HG03439 (cell line): Measurements from ENCODE around the gene KRT15.
"Not testable (repeated sequence)": the region's sequence is repeated elsewhere in the genome, so short reads cannot be mapped to it uniquely, and the experiment has no call there.

Source experiments
- ATAC-seq: cut with Tn5 transposase; IDR thresholded peaks from one replicate; pipeline ENCODE4 v1.9.1; 2021; ENCODE audit warnings: mild to moderate bottlenecking, moderate library complexity; ENCODE audit not compliant: unreplicated experiment

Gene KRT15

DNA sequence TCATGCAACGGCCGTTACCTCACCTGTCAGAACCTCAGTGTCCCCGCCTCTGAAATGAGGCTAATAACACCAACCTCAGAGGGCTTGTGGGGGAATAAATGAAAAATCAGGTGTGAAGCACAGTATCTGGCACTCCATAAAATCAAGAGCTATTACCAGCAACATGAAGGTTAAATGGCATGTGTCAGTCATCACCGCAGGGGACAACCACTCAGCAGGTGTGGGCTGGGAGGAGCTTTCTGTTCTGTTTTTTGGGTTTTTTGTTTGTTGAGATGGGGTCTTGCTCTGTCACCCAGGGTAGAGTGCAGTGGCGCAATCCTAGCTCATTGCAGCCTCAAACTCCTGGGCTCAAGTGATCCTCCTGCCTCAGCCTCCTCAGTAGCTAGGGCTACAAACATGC lies 26.2 kb upstream of the KRT15 start:
- ATAC-seq = no peak

DNA sequence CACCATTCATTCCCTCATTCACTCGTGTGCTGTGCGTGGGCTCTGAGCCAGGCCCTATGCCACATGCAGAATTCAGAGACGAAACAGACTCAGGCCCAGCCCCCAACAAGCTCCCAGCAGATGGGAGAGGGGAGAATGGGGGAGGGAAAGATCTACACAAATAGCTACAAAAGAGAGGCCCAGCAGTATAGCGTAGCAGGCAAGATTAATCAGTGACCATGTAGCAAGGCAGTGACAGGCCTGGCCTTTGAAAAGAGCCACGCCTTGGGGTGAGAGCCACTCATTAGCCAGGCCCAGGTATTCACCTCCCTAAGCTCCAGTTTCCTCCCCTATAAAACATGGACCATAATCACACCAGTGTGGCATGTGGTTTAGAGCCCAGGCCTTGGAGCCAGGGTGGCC lies 25.8 kb upstream of the KRT15 start:
- no peak for ATAC-seq

DNA sequence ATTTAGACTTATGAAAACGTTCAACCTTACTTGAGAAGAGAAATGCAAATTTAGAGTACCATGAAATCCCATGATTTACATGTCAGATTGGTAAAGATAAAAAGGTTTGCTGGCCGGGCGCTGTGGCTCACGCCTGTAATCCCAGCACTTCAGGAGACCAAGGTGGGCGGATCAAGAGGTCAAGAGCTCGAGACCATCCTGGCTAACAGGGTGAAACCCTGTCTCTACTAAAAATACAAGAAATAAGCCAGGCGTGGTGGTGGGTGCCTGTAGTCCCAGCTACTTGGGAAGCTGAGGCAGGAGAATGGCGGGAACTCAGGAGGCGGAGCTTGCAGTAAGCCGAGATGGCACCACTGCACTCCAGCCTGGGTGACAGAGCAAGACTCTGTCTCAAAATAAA lies 24.1 kb upstream of the KRT15 start:
- ATAC-seq = not testable (repeated sequence)

DNA sequence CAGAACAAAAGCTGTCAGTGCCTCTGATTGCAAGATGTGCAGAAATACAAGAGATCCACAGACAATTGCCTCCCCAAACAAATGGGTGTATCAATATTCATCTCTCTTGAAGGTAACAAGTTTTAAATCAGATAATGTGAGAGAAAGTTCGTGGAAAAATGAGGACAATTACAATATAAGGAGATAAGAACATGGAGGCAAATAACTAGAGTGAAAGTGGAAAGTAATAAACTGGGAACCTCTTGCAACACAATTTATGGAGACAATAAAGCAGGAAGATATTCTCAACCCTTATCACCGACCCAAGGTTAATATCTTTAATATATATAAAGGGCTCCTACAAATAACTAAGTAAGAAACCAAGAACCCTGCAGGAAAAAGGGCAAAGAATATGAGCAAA lies 23.7 kb upstream of the KRT15 start:
- no peak for ATAC-seq

DNA sequence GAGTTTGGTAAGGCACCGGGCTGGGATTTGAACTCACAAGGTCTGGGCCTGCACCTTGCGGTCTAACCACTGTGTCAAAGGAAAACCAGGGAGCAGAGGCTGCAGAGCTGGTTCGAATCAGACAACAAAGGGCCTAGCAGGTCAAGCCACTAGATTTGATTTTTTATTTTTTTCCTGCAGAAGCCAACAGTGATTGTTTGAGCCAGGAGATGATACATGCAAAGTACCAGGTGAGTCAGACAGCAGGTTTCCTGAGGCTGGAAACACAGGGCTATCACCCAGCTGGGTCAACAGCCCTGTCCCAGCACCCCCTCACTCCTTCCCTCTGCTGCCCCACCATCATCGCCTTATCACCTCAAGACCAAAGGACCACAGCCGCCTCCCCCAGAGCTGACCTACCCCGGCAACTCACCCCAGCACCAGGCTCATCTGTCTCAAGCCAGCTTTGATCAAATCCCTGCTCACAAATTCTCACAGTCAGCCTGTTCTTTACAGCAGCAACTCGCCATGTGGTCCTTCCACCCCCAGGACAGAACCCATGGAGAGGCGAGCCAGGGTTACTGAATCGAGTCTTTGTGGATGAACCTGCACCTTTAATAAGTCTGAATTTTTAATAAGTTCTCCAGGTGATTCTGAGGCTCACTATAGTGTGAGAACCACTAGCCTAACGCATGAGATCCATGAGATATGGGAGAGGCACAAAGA lies 22.4 kb upstream of the KRT15 start:
- no peak for ATAC-seq

DNA sequence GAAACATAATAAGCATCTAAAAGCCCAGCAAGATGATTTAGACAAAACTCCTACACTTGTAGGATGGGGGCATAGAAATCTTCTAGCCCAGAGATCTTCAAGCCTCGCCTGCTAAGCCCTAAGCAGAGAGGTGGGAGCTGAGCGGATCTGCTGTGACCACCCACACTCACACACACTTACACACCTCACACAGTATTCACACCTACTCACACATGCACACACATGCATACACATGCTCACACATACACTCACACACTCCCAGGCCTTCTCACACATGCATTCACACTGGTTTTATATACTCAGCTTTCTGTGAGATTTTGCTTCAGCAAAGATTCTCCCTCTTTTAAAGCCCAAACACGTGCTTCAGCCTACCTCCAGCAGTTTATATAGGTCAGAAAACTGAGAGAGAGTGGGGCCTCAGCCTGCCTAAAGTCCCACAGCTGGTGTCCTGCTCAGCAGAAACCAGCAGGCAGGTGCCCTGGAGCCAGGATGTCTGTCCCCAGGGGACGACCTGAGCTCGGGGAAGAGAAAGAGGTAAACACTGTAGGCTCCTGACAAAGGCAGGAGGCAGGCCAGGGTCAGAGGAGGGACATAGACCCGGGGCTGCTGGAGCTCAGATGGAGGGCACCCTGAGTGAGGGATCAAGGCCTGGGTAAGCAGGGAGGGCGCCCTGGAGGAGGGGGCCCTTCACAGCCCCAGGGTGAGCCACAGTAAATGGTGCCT lies 21.4 kb upstream of the KRT15 start:
- no peak for ATAC-seq

DNA sequence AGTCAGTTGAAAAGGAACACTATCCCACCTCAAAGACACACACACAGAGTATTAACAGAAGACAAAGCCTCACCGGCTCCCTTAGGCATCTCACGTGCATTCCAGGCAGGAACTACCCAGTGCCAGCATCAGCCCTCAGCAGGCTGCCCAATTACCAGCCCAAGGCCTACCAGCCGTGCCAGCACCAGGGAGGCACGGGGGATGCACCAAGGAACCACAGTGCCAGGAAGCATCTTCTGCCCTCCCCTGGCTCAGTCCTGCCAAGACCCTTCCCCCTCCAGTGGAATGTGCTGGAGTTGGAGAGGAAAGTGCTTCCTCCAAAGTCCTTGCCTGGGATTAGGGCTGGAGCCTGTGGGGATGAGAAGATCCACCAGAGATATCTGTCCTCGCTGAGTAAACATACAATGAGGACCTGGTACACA lies 20.4 kb upstream of the KRT15 start:
- no peak for ATAC-seq

DNA sequence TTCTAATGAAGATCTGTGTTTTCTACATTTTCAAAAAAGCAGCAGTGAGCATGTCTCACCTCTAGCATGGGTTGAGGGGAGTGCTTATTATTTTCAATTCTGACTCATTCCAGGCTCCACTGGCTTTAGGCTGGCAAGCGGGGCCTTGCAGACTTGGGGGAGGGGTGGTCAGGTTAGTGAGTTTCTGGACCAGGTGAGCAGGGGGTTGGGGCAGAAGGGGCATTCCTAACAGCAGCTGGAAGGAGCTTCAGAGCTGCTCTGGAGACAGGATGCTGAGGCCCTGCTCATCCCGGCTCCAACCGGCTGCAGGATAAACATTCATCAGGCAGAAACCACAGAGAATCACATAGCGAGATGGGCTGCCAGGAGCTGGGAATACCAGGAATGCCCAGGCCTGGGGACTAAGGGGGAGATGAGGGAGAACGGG lies 19.9 kb upstream of the KRT15 start:
- no peak for ATAC-seq

DNA sequence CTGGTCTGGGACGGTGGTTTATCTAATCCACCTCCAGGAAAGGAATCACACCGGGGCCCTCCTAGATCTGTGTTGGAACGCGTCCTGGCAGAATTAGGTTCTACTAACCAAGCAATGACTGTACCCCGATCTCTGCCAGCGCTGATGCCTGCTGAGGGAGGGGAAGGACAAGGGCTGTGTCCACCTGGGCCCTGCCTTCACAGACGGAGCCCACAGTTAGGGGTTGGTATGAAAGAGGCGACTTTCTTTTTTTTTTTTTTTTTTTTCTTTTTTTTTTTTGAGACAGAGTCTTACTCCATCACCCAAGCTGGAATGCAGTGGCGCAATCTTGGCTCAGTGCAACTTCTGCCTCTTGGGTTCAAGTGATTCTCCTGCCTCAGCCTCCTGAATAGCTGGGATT lies 19.3 kb upstream of the KRT15 start:
- no peak for ATAC-seq

DNA sequence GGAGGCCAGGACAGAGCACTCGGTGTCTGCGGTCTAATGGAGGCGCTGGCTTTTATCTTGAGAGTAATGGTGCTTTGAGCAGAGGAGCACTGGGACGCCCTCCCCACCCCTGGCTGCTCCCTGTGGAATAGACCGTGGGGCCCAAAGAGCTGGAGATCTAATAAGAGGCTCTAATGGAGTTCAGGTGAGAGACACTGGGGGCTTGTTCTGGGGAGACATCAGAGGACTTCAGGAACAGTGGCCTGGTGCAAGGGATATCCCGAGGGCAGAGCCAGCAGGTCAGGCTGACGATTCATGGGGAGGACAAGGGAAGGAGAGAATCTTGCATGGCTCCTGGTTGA lies 18.9 kb upstream of the KRT15 start:
- no peak for ATAC-seq

DNA sequence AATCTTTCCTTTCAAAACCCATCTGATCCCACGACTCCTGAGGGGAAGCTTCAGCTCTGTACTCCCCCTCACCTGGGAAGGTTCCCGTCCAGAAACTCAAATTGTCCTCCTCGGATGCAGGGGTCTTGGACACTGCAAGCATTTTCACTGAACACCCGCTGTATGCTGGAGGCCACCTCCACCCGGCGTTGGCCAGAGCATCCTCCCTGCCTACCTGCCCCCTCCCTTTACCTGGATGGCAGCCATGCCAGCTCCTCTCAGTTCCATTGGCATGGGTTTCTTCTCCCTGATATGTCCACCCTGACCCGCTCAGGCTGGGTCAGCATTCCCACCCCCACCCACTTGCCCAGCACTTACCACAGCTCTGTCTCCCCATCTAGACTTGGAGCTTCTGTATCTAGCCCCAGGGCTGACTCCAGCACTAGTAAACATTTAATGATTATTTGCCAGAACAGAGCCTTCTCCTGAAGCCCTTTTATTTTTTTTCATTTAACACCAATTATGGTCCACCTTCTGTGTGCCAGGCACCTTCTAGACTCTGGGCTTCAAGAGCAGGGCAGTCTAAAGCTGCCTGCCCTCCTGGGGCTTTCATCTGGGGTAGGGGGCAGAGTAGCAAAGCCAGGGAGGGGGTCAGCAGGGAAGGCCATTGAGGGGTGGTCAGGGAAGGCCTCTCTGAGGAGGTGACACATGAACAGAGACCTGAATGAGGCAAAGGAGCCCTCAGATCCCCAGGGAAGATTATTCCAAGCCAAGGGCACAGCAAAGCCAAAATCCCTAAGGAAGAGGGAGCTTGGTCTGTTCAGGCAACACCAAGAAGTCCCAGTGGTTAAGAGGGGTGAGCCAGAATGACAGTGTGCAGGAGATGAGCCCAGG lies 18.3 kb upstream of the KRT15 start:
- no peak for ATAC-seq

DNA sequence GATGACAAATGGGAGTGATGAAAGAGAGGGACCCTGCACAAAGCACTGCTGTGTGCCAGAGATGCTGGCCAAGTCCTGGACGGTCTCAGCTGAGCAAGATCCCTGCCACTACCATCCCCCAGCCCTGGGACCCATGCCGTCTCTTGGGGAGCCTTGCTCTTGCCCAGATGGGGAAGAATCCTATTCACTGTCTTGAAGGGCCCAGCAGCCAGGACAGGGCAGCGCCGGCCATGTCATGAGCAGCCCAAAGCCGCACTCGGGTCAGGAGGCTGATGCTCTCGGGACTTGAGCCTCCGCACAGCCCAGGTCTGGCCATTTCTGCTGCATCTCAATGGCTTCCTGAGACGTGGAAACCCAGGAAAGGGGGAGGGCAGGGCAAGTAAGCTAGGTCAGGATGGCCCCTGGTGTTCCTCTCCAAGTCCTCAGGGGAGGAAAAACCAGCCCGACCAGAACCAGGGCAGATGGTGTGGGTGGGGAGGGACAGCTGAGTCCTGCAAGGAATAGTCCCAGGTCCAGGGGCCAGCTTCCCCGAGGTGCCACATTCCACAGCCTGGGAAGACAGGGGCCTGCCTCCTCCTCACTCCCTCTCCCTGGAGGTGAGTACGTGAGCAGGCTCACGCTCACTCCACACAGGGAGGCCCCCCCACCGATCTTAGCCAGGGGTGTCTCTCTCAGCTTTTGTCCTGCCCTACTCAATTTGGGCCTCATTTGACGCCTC lies 17.2 kb upstream of the KRT15 start:
- ATAC-seq = no peak

DNA sequence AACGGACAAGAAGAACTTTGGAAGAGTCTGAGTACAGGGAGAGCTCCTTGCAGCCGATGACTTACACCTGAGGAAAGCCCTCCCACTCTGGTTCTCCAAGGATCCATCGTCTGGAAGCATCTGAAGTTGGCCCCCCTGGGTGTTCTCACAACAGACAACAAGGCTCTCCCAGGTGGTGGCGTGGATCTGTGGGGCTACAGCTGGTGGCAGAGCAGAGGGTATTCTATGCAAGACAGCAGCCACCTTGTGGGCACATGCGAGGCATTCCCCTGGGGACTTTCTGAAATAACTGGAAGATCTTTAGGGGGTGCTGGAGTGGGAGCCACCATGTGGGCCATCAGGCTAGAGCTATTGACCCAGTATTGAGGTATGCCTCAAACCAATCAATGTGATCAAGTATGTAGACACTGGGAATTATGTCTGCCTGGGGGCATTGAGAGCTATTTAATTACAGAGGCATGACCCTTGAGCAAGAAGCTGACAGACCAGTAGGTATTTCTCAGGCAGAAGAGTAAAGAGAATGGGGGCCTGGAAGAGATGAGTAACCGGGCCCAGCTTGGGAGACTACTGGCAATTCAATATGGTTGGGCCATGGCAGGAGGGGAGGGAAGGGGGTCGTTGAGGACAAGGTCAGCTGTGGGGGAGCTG lies 16.3 kb upstream of the KRT15 start:
- ATAC-seq = no peak

DNA sequence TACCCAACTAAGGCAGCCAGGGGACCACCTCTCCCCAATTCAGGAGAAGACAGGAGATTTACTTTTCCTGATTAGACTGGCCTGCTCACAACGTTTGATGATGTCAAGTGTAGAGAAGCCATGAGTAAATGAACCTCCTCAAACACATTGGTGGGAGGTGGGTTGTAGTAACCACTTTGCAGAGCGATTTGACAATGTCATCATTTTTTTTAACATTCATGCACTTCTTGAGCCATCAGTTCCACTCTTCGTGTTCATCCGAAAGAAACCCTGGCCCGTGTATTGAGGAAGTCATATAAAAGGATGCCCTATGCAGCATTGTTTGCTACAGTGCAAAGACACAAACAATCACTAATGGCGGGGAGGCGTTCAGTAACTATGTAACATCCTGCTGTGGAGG lies 14.9 kb upstream of the KRT15 start:
- no peak for ATAC-seq

DNA sequence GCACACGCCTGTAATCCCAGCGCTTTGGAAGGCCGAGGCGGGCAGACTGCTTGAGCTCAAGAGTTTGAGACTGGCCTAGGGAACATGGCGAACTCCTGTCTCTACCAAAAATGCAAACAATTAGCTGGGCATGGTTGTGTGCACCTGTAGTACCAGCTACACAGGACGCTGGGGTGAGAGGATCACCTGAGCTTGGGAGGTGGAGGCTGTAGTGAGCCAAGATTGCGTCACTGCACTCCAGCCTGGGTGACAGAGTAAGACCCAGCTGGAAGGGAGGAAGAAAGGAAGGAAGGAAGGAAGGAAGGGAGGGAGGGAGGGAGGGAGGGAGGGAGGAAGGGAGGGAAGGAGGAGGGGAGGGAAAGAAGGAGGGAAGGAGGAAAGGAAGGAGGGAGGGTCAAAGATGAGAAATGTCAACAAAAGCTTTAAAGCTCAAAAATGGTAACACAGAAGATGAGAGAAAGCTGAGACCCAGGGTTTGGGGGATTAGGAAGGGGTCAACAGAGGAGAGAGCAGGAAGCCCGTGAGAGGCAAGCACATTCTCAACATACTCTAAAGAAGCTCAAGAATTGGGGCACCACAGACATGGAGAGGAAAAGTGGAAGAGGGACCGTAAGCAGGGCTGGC lies 14.4 kb upstream of the KRT15 start:
- no peak for ATAC-seq

DNA sequence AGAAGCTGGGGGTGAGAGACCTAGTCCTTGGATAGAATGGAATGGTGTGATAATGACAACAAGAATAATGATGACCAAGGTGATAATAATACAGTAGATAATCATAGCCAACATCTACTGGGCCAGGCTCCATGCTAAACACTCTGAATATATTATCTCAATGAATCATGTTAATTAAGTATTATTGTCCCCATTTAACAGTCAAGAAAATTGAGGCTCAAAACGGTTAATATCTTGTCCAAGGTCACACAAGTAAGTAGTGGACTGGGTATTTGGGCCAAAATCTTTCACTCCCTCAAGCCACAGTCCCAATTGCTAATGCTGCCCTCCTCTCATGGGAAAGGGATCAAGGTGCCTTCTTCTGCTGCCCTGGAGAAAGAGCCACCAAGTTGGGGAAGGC lies 13.3 kb upstream of the KRT15 start:
- ATAC-seq = no peak

DNA sequence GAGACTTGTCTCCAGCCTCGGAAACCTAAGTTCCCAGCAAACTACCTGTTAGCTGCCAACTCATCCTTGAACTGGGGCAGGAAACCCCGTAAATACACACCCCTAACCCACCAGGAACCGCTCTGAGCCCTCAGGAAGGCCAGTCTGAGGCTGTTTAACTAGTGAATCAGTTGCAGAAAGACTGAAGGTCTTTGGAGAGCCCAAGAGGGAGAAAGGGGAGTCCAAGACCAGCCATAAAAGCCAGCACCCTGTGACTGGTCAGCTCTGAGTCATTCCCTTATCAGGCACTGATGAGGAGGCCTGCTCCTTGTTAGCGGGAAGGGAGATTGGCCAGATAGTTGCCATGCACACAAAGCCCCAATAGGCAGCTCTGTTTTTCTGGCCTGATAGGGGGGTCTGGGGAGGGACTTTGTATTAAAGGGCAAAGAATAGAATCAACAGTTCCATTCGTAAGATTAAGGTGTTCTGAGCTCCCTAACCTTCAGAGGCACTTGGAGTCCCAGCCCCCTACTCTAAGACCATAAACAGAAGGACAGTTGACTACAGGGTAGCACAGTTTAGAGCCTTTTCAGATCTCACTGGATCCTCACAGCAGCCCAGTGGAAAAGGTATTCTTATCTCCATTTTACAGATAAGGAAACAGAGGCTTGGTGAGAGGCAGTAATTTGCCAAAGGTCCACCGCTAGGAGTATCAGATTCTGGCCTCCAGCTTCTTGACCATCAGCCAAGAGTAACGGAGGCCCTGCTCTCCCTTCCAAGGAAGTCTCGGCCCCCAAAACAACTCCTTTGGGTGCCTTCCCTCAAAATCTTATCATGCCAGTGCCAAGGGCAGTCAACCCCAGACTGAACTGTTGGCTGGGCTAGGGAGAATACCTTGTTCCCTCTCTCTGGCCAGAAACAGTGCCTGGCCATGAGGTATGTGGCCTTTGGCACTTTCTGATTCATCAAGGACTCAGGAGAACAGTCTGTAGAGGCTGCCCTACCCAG lies 11.7 kb upstream of the KRT15 start:
- ATAC-seq = no peak

DNA sequence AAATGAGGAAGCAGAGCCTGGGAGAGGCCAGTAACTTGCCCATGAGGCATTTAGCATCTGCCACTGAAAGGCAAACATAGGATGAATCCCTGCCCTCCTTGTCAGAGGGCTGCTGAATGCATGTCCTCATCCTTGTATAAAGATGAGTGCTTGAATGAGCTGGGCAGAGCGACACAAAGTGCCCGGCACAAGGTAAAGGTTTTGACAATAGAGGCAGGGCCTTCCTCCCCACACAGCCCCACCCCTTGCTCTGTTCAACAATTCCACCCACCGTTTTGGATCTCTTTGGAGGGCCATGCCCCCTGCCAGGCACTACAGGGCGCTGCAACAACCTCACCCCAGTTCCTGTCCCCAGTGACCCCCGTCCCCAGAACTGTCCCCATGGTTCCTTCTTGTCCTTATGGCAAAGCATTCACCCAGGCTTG lies 10.8 kb upstream of the KRT15 start:
- no peak for ATAC-seq

DNA sequence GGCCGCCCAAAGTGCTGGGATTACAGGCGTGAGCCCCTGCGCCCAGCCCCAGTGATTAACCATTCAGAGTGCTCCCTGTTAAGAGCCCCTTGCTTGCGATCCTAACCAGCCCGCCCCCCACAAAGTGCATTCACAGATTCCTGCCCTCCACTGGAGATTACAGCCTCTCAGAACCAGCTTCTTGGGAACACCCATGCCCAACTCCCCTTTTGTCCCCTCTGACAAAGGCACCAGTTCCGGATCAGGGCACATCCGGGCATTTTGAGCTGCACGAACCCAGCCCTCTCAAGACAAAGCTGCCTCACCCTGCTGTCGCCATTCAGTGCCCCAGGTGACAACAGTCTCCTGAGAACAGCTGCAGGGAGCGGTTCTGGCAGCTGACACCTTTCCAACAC lies 10.3 kb upstream of the KRT15 start:
- ATAC-seq = no peak
